ENCODE measurements around the gene TRIM54.
"Not testable (repeated sequence)": the region's sequence is repeated elsewhere in the genome, so short reads cannot be mapped to it uniquely, and the experiment has no call there.

The TRIM54 gene

GRCh38 chr2:27316655-27317412 is 34.6 kb downstream of the TRIM54 start:
- H3K9me3 ChIP-seq (ENCODE audit: control insufficient read depth, insufficient read depth, low read depth, low read length), result no peaks in the 10 kb centered on the region
- CTCF ChIA-PET, result interaction anchor here (6.5 kb wide), 1 partner anchor 13 kb away, joined by 50 read pairs; no protein-coding TSS in a partner anchor
- POLR2A ChIA-PET, result interaction anchor here (0.5 kb wide), 1 partner anchor 1435 kb away, joined by 4 read pairs; the partner anchor contains the start of gene PPP1CB
- H3K4me3 ChIP-seq (ENCODE audit: low read depth, low read length), result no peak overlapping the region
- peaks cover 14% of the 10 kb centered on the region for H3K4me1 ChIP-seq (ENCODE audit: control insufficient read depth, insufficient read depth, low read length)
- peaks cover 0 to 21% of the 10 kb centered on the region in 2 experiments; a peak in 1 of 3 replicates for H3K36me3 ChIP-seq (ENCODE audit: control insufficient read depth in 2 of 2, insufficient read depth in 1 of 2, low read length in 2 of 2)
- TF ChIP-seq ZNF776 (tag by site-specific recombination; IDR thresholded peaks at IDR 0.05; ENCODE audit: borderline replicate concordance) (no peak), ZNF660 (tag by site-specific recombination; IDR thresholded peaks at IDR 0.05) (no peak), ZNF544 (tag by site-specific recombination; IDR thresholded peaks at IDR 0.05) (peak; percentile 26; the same call in 1 of the 2 replicates), ZBTB20 (tag by site-specific recombination; IDR thresholded peaks at IDR 0.05) (0 out of 2 replicates have a peak, but pooled peaks have one; percentile 2), ZNF423 (tag by site-specific recombination; IDR thresholded peaks at IDR 0.05) (no peak), ZNF692 (tag by site-specific recombination; IDR thresholded peaks at IDR 0.05) (no peak), PATZ1 (tag by site-specific recombination; IDR thresholded peaks at IDR 0.05) (no peak), ZNF16 (tag by site-specific recombination; IDR thresholded peaks at IDR 0.05; ENCODE audit: low read depth) (no peak), ZNF561 (tag by site-specific recombination; IDR thresholded peaks at IDR 0.05; ENCODE audit: borderline replicate concordance) (no peak), GLIS2 (tag by site-specific recombination; IDR thresholded peaks at IDR 0.05) (no peak), HIC1 (tag by site-specific recombination; IDR thresholded peaks at IDR 0.05) (no peak), ZNF341 (tag by site-specific recombination; IDR thresholded peaks at IDR 0.05; ENCODE audit: low read depth) (peak; percentile 42; the same call in 1 of the 2 replicates), ZNF24 (tag by site-specific recombination; IDR thresholded peaks at IDR 0.05) (no peak), BCL6B (tag by site-specific recombination; IDR thresholded peaks at IDR 0.05) (no peak), ZNF416 (tag by site-specific recombination; IDR thresholded peaks at IDR 0.05) (no peak)
- H3K27ac ChIP-seq (ENCODE audit: extremely low read depth, low read depth, low read length), result no peak overlapping the region

GRCh38 chr2:27319839-27320238 is 37.6 kb downstream of the TRIM54 start:
- POLR2A ChIA-PET, result interaction anchor here (0.6 to 1.4 kb wide), 5 partner anchors 22 to 68 kb away, joined by 3 to 6 read pairs (median 4); partner anchors contain the start of gene GTF3C2
- peaks cover 14% of the 10 kb centered on the region for H3K4me1 ChIP-seq (ENCODE audit: control insufficient read depth, insufficient read depth, low read length)
- CTCF ChIA-PET, result interaction anchor here (0.6 to 6.5 kb wide), 4 partner anchors 16 to 233 kb away, joined by 4 to 50 read pairs (median 4); no protein-coding TSS in a partner anchor

More at GRCh38 chr2:27319839-27320238, 37.6 kb downstream of the TRIM54 start:
- H3K27ac ChIP-seq (ENCODE audit: extremely low read depth, low read depth, low read length); H3K4me3 ChIP-seq (ENCODE audit: low read depth, low read length); H3K9me3 ChIP-seq (ENCODE audit: control insufficient read depth, insufficient read depth, low read depth, low read length): not testable (repeated sequence)
- peaks cover 0 to 16% of the 10 kb centered on the region in 2 experiments; a peak in 1 of 3 replicates for H3K36me3 ChIP-seq (ENCODE audit: control insufficient read depth in 2 of 2, insufficient read depth in 1 of 2, low read length in 2 of 2)
